GM12872 (cell line): ENCODE results near the gene HIGD1A.

Source experiments
- CTCF ChIP-seq: IDR thresholded peaks from 3 replicates; pipeline ENCODE4 v1.5.1; 2011; ENCODE audit warnings: low read depth, mild to moderate bottlenecking, low read length, moderate library complexity; ENCODE audit not compliant: insufficient read depth

Gene HIGD1A

GRCh38 chr3:42773409-42773751 is 30.9 kb downstream of the HIGD1A start:
- TF ChIP-seq CTCF = no peak

GRCh38 chr3:42772670-42773408 is 31.5 kb downstream of the HIGD1A start, which contains the start of gene CCDC13:
TSS of gene CCDC13 (minus strand) at chr3:42773253. CDS start at chr3:42758345, 14,908 bp downstream.
- TF ChIP-seq CTCF = no peak

- no peak for TF ChIP-seq CTCF
Observed at GRCh38 chr3:42771271-42771670, 33.0 kb downstream of the HIGD1A start.

- TF ChIP-seq CTCF = no peak
Observed at GRCh38 chr3:42769477-42770131, 34.7 kb downstream of the HIGD1A start.

- no peak for TF ChIP-seq CTCF
Observed at GRCh38 chr3:42764561-42765295, 39.6 kb downstream of the HIGD1A start.

GRCh38 chr3:42764115-42764514 is 40.2 kb downstream of the HIGD1A start:
- TF ChIP-seq CTCF = no peak

GRCh38 chr3:42763021-42763420 is 41.3 kb downstream of the HIGD1A start:
- no peak for TF ChIP-seq CTCF
